GM19395 (cell line): ENCODE results near the gene PRTN3.
"Not testable (repeated sequence)": the region's sequence is repeated elsewhere in the genome, so short reads cannot be mapped to it uniquely, and the experiment has no call there.

Source experiments
- ATAC-seq: cut with Tn5 transposase; IDR thresholded peaks from one replicate; pipeline ENCODE4 v1.9.1; 2021; ENCODE audit warnings: mild to moderate bottlenecking, moderate library complexity; ENCODE audit not compliant: unreplicated experiment

PRTN3 gene

GRCh38 chr19:878751-879561 lies 38.2 kb downstream of the PRTN3 start:
- ATAC-seq, result not testable (repeated sequence)

DNA sequence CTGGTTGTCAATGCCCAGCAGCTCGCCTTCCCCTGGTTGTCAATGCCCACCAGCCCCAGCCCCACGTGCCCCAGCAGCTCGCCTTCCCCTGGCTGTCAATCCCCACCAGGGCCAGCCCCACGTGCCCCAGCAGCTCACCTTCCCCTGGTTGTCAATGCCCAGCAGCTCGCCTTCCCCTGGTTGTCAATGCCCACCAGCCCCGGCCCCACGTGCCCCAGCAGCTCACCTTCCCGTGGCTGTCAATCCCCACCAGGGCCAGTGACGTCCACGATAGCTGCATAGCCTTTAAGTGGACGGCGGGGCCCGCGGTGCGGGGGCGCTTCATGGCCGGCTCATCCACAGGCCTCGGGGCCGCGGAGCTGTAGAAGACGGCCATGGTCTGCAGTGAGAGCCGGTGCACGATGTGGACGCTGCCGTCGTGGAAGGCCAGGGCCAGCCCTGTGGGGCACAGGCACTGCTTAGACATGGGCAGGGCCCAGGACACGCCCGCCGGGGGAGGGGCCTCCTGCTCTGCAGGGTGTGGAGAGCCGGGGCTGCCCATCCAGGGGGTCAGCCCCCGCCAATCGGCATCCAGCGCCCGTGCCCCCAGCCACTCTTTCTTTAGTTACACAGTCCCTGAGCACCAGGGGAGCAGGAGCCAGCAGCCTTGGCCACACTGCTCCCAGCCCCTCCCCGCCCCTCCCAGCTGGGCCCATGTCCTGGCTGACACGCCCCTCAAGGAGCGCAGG lies 39.1 kb downstream of the PRTN3 start:
- no peak for ATAC-seq

DNA sequence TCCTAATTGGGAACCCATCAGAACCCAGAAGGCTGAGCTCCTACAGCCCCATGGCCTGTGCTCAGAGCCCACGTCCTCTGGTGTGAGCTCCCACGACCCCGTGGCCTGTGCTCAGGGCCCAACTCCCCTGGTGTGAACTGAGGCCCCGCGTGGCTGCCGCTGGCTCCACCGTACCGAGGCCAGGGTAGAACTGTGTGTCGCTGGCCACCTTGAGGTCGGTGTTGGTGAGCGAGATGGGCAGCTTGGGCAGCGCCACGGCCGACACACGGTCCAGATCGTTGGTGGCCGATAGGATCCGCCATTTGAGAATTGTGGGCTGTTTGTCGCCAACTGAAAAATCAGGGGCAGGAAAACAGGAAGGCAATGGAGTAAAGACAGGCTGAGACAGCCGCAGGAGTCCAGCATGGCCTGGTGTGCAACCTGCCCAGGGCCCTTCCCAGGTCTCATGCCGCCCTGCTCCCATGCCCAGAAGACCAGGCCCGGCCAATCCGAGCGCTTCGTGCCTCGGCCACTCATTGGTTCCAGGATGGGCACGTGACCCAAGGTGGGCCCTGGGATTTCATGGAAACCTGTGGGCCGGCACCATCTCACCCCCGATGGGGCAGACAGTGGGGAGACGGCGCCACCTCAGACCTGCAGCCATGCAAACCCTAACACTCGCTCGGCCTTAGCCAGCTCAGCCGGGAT lies 40.7 kb downstream of the PRTN3 start:
- no peak for ATAC-seq

DNA sequence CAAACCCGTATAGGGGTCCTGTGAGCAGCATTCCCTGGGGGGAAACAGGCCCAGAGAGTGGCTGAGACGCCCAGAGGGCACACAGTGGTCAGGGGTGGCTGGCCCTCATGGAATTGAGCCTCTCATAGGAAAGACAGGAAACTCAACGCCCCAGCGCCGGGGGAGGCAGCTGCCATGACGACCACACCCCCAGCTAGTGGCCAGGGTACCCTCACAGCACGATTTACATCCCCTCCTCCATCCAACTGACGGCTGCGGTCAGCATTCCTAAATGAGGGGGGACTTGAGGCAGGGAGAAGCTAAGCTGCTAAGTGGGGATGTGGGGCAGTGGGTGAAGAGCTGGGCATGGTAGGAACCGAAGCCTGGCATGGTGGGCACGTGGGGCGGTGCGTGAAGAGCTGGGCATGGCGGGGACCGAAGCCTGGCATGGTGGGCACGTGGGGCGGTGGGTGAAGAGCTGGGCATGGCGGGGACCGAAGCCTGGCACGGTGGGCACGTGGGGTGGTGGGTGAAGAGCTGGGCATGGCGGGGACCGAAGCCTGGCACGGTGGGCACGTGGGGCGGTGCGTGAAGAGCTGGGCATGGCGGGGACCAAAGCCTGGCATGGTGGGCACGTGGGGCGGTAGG lies 42.2 kb downstream of the PRTN3 start:
- ATAC-seq, result no peak

GRCh38 chr19:883661-884211 lies 42.9 kb downstream of the PRTN3 start:
- no peak for ATAC-seq

- no peak for ATAC-seq
Observed at GRCh38 chr19:884420-885211, 43.8 kb downstream of the PRTN3 start.

DNA sequence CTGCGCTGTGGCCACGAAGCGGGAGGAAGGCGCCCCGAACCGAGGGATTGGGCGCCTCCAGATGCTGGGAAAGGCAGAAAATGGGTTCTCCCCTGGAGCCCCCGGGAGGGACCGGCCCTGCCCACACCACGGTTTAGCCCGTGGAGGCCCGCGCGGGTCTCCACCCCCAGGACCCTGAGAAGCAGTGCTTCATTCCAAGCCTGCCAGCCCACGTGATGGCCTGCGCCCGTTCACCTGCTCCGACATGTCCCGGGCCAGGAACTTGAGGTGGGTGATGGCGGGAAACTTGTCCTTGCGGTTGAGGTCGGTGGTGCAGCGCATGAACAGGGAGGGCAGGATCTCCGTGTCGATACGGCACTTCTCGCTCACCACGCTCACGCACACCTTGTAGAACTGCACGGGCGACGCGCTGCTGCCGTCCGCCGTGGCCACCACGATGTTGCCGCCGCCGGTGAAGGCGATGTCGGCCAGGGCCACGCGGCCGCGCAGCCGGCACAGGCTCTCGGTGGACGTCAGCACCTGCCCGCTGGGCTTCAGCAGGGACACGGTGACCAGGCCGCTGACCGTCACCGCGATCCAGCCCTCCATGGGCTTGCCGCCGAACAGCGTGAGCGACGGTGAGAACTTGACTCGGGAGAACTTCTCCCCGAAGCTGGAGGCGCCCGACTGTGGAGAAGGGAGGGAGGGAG lies 44.9 kb downstream of the PRTN3 start:
- ATAC-seq, result no peak

- no peak for ATAC-seq
Observed at GRCh38 chr19:887072-887471, 46.3 kb downstream of the PRTN3 start.

DNA sequence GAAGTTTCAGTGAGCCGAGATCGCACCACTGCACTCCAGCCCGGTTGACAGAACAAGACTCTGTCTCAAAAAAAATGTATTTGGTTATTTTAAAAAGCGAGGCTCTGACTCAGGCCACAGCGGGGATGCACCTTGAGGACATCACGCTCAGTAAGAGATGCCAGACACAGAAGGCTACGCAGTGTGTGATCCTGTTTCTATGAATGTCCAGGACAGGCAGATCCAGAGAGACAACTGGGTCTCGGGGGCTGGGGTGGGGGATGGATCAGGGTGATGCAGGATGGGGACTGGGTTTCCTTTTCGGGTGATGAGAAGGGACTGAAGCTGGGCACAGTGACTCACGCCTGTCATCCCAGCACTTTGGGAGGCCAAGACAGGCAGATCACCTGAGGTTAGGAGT lies 46.8 kb downstream of the PRTN3 start:
- no peak for ATAC-seq

GRCh38 chr19:888581-889385 lies 48.0 kb downstream of the PRTN3 start:
- ATAC-seq, result no peak

DNA sequence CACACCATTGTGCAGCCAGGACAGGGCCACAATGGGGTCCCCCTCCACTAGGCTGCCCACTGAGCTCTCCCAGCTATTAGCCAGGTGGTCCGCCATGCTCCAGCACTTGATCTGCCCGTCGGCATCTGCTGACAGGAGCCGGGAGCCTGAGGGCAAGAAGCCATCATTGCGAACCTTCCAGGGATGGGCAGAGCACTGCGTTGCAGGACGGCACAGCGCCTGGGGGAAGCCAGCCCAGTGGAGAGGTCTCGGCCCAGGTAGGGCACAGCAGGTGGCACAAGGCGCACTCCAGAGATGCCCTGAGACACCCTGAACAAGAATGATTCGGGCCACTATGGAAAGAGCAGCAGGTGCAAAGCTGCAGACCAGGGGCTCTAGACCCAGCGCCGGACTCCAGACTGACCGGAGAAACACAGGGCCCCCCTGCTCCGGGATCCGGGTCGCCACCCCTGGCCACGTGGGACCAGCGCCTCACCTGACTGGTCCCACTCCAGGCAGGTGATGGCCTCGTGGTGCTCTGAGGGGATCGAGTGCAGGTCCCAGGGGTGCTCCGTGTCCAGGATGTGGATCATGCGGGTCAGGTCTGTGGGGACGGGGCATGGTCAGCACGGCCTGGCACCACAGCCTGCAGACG lies 49.0 kb downstream of the PRTN3 start:
- ATAC-seq, result no peak

DNA sequence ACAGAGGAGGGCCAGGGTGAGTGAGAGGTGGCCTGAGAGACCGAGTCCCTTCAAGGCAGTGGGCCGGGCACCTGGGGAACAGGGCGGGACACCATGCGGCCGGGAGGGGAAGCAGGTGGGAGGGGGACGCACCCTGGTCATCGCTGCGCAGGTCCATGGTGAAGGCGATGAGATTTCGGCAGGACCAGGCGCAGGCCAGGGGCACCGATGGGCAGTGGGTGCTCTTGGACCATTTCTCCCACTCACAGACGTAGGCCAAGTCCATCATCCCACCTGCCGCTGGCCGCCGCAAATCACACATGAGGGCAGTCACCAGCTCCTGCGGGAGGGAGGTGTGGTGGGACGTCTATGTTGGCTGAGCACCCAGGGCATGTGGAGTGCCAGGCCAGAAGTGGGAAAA lies 50.0 kb downstream of the PRTN3 start:
- ATAC-seq, result no peak

DNA sequence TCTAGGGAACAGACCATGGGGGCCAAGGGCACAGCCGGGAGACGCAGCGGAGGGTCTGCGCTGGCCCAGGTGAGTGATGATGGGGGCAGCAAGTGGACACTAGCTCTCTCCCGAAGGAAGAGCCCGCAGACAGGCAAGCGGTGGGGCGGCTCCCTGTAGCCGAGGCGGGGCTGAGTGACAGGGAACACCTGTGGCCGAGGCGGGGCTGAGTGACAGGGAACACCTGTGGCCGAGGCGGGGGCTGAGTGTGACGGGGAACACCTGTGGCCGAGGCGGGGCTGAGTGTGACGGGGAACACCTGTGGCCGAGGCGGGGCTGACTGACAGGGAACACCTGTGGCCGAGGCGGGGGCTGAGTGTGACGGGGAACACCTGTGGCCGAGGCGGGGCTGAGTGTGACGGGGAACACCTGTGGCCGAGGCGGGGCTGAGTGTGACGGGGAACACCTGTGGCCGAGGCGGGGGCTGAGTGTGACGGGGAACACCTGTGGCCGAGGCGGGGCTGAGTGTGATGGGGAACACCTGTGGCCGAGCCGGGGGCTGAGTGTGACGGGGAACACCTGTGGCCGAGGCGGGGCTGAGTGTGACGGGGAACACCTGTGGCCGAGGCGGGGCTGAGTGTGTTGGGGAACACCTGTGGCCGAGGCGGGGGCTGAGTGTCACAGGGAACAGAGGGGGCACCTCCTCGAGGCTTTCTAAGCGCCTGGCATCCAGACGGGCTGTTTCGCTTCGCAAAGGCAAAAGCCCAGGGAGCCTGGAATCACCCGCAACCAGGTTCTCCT lies 50.8 kb downstream of the PRTN3 start:
- not testable (repeated sequence) for ATAC-seq

- no peak for ATAC-seq
Observed at GRCh38 chr19:892243-892893, 51.6 kb downstream of the PRTN3 start.

GRCh38 chr19:892894-893689 lies 52.3 kb downstream of the PRTN3 start, which contains the start of the genes MED16 and RNU6-9:
Gene MED16 (minus strand): TSS chr19:893187. CDS start chr19:891131, 2,056 bp downstream.
Gene RNU6-9 (plus strand): TSS chr19:893484.
- ATAC-seq, result peak; percentile 79

GRCh38 chr19:896434-896833 lies 55.6 kb downstream of the PRTN3 start:
- no peak for ATAC-seq
